ENCODE measurements around the gene PACSIN2.

GRCh38 chr22:42944409-42944808, 70.5 kb downstream of the PACSIN2 start:
- no peak for TF ChIP-seq POLR2A (IDR thresholded peaks at IDR 0.05)
- no peak for TF ChIP-seq CTCF (IDR thresholded peaks at IDR 0.05)
- TF ChIP-seq EP300 (IDR thresholded peaks at IDR 0.05): peak in 1 of 4 donors; percentile 62
- TF ChIP-seq POLR2AphosphoS5 (IDR thresholded peaks at IDR 0.05): no peak
